Endothelial cell of umbilical vein (primary cell): Measurements from ENCODE around the gene DENND1A.

Experiments
- EZH2 ChIP-seq: IDR thresholded peaks from 2 replicates; pipeline ENCODE4 v1.6.1; 2012; ENCODE audit warnings: borderline replicate concordance, low read depth, mild to moderate bottlenecking, moderate library complexity, low read length, inconsistent platforms; ENCODE audit not compliant: severe bottlenecking
- POLR2A ChIP-seq: IDR thresholded peaks from 2 replicates; pipeline ENCODE4 v1.6.1; 2012; ENCODE audit warnings: low read depth, mild to moderate bottlenecking, control low read depth, low read length
- POLR2AphosphoS5 ChIP-seq: IDR thresholded peaks from 2 replicates; pipeline ENCODE4 v1.6.1; 2012; ENCODE audit warnings: low read depth, mild to moderate bottlenecking, control low read depth, low read length, moderate library complexity; ENCODE audit not compliant: insufficient read depth
- TF ChIP-seq, protein P1 (sequence below), 2 donors: IDR thresholded peaks; 1 replicate in 1 of 2; 2 replicates in 1 of 2; pipeline ENCODE4 v1.5.1; 2011; ENCODE audit warnings: low read length in 2 of 2, mild to moderate bottlenecking in 2 of 2, moderate library complexity in 2 of 2, control low read depth in 1 of 2, inconsistent platforms in 1 of 2, low read depth in 1 of 2; ENCODE audit not compliant: insufficient read depth in 1 of 2; ENCODE audit errors: extremely low read depth in 1 of 2

DNA sequence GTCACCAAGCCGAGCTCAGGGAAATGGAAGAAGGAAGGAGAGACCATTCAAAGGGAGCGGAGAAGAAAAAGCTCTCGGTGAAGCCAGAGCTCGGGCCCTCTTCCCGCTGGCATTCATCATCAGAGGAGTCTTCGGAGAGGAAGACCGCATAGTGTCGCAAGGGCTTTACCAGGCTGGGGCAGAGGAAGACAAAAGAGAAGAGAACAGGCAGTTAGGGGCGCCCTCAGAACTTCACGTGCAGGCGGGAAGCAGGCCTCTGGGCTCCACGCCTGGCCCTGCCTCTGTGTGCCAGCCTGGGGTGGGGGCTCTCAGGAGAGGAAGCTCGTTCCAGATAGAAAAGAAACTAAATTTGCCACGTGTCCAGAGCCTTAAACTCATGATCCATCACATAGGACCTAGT is 542.2 kb downstream of the DENND1A start:
- TF ChIP-seq POLR2AphosphoS5, result no peak
- no peak for TF ChIP-seq EZH2
- TF ChIP-seq, protein P1, sequence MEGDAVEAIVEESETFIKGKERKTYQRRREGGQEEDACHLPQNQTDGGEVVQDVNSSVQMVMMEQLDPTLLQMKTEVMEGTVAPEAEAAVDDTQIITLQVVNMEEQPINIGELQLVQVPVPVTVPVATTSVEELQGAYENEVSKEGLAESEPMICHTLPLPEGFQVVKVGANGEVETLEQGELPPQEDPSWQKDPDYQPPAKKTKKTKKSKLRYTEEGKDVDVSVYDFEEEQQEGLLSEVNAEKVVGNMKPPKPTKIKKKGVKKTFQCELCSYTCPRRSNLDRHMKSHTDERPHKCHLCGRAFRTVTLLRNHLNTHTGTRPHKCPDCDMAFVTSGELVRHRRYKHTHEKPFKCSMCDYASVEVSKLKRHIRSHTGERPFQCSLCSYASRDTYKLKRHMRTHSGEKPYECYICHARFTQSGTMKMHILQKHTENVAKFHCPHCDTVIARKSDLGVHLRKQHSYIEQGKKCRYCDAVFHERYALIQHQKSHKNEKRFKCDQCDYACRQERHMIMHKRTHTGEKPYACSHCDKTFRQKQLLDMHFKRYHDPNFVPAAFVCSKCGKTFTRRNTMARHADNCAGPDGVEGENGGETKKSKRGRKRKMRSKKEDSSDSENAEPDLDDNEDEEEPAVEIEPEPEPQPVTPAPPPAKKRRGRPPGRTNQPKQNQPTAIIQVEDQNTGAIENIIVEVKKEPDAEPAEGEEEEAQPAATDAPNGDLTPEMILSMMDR (IDR thresholded peaks at IDR 0.05; ENCODE audit: extremely low read depth in 1 of 2, insufficient read depth in 1 of 2, low read depth in 1 of 2, low read length in 2 of 2), result no peak
- no peak for TF ChIP-seq POLR2A
